A673 (cell line): ENCODE data around the gene PECR.

Source experiments
- EZH2 ChIP-seq: fragments of 200-600 bp; sonication (generic); IDR thresholded peaks from 2 replicates; pipeline ENCODE4 v1.6.1; 2017; ENCODE audit warnings: borderline replicate concordance, low read depth, mild to moderate bottlenecking, mixed read lengths, antibody characterized with exemption, low read length; ENCODE audit not compliant: poor library complexity, severe bottlenecking
- TF ChIP-seq, protein P1 (sequence below): fragments of 300-800, 200-600 bp; sonication (generic); conservative IDR thresholded peaks from 2 replicates; pipeline ENCODE4 v1.5.1; 2017; ENCODE audit warnings: low read depth, mild to moderate bottlenecking, antibody characterized with exemption, low read length, moderate library complexity, mixed read lengths

DNA sequence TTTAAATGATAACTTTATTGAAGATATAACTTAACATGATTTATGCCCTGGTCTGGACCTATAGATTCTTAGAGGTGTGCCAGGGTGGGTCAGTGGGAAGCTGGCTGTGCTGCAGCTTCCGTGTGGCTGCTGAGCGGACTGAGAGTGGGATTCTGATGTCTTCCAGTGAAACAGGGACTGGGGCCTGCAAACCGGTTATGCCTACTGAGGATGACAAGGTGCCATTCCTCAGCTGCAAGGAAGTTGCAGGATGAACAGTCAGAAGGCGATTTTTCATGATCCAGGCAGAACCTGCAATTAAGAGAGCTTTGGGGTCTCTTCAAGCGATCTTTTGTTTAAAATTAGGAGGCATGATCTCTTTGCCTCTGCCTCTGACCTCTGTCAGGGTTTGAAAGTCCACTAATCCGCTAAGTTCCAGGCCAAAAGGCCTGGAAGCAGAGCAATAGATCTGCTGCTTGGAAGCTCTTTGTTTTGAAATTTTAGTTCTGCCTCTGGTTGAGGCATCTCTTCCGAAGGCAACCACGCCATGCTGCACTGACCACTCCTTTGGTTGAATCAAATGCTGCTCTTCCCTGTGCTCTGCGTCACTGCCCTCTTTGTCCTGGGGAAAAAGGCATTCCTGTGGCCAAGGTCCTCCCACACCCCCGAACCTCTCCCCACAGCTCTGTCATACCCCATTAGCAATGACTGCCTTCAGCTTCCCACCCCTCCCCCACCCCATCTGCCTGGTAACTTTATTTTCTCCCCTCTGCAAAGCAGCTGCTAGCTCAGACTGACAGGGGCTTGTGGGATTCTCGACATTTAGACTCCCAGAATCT, 2.1 kb upstream of the PECR start:
- TF ChIP-seq EZH2 = no peak
- TF ChIP-seq, protein P1, sequence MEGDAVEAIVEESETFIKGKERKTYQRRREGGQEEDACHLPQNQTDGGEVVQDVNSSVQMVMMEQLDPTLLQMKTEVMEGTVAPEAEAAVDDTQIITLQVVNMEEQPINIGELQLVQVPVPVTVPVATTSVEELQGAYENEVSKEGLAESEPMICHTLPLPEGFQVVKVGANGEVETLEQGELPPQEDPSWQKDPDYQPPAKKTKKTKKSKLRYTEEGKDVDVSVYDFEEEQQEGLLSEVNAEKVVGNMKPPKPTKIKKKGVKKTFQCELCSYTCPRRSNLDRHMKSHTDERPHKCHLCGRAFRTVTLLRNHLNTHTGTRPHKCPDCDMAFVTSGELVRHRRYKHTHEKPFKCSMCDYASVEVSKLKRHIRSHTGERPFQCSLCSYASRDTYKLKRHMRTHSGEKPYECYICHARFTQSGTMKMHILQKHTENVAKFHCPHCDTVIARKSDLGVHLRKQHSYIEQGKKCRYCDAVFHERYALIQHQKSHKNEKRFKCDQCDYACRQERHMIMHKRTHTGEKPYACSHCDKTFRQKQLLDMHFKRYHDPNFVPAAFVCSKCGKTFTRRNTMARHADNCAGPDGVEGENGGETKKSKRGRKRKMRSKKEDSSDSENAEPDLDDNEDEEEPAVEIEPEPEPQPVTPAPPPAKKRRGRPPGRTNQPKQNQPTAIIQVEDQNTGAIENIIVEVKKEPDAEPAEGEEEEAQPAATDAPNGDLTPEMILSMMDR = no peak
